Measurements from ENCODE around the gene HGF.
"Not testable (repeated sequence)": the region's sequence is repeated elsewhere in the genome, so short reads cannot be mapped to it uniquely, and the experiment has no call there.

Gene HGF

DNA sequence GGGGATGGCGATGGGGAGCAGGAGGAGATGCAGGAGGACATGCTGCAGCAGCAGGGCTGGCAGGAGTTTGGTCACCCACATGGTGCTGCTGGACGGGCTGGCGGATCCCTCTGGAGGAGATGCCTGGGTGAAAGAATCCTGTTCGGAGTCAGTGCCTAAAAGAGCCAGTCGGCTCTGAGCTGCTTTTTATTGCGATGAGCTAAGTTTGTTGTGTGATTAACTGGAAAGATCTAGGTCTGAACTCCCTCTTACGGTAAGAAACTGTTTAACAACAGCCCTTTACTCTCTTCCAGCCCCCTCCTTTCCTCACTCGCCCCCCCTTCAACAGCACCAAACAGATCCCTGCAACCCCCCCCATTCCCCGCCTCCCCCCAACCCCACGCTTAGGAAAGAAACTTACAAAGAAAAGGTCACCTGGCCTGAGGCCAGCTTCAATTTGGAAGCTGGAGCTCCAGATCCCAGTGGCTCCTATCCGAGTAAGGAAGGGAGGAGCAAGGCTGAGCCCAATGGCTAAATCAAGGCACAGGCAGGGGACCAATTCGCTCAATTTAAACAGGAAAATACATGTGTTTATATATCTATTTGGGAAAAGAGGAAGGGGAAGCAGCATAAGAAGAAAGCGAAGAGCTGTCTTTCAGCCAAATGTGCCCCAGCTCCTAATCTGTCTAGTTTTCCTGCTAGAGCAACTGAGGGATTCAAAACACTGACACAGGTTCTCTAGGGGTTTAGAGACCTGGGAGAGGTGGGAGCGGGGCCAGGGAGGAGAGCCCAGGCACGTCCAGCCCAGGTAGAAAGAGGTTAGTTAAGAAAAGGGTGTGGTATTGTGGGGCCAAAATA is at the start of gene HGF:
TSS of gene HGF (minus strand) at position 157 of the 837 bp plus-strand sequence. CDS start at position 81, 76 bp downstream.
- no peak for DNase-seq

DNA sequence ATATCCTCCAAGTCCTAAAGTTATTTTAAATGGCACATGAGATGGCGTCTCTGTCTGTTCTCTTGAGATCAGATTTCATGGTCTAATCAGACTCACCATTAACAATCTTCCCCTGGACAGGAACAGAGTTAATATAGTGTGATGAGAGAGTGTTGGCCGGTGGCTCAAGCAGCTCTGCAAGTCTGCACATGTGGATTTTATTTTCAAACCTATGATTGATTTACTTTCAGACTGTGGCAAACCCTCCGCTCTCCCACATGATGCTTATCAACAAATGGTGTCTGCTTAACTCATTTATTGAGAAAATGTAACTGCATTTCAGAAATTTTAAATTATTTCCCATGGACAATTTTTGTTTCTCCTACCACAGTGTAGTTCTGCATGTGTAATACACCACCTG is 46.5 kb upstream of the HGF start:
- peak; percentile 27 for DNase-seq

- DNase-seq, result not testable (repeated sequence)
Observed at GRCh38 chr7:81812866-81813476, 43.1 kb upstream of the HGF start.

- no peak for DNase-seq
Observed at GRCh38 chr7:81811956-81812865, 42.4 kb upstream of the HGF start.

DNA sequence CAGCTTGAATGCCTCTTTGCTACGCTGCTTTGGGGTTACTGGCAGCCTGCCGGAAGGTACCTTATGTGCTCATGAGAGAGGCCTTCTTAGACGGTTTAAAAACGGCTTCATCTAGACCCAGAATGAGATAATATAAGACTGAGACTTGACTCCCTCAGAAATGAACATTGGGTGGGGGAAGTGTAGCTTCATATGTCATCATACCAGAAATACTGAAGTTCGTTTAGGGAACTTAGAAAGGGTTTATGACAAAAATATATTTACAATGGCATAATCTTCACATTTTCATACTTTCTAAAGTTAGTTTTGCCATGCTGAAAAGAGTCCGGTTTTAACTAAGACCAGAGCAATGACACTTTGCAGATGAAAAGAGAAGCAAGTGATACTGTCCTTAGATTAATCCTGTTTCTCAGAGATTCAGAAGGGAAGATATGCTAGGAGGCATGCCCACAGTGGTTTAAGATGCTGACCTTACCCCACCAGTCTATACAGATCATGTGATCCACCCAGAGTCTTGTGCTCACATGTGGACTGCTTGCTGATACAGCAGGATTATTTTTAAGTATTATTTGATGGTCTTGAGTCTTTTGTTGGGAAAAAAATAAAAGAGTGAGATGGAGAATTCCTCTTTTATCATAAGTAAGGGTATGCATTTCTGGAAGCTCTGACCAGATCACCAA is 40.8 kb upstream of the HGF start:
- no peak for DNase-seq

DNA sequence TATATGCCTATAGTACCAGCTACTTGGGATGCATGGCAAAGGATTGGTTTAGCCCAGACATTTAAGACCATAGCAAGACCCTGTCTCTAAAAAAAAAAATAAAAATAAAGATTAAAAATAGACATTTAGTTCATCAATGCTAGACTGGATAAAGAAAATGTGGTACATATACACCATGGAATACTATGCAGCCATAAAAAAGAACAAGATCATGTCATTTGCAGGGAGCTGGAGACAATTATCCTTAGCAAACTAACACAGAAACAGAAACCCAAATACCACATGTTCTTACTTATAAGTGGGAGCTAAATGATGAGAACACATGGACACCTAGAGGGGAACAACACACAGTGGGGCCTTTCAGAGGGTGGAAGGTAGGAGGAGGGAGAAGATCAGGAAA is 38.5 kb upstream of the HGF start:
- not testable (repeated sequence) for DNase-seq

GRCh38 chr7:81803267-81803666 is 33.4 kb upstream of the HGF start:
- DNase-seq, result no peak

DNA sequence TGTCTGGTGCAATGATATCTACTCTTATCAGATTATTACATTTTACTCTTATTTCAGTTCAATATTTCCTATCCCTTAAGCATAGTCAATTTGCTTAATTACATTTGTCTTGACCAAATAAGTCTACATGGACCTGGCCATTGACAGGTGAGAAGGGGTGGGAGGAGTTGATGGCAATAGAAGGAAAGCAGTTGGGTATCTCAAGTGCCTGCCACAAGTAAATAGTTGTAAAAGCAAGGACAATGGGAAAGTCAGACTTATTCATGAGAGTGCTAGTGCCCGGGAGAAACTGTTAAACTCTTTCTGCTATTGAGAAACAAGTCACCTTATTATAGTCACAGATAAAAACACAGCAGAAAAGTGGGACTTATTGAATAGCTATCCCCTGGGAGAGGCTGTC is 32.4 kb upstream of the HGF start:
- DNase-seq, result peak; percentile 22

DNA sequence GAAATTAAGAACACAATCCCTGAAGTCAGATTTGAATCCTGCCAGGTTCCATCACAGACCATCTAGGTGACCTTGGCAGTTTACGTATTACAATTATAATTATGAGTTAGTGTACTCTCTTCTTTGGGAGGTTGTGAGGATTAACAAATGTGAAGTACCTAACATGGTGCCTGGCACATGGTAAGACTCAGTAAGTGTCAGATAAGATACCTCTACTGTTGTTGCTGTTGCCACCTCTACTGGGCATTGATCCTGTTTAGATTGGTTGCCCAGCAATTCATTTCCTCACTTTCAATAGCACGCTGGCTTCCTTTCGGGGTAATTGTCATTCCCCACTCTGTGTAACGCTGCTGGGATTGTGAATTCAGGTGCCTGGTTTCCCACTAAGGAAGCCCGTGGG is 31.7 kb upstream of the HGF start:
- DNase-seq, result no peak

GRCh38 chr7:81791568-81792518 is 22.0 kb upstream of the HGF start:
- DNase-seq, result no peak

DNA sequence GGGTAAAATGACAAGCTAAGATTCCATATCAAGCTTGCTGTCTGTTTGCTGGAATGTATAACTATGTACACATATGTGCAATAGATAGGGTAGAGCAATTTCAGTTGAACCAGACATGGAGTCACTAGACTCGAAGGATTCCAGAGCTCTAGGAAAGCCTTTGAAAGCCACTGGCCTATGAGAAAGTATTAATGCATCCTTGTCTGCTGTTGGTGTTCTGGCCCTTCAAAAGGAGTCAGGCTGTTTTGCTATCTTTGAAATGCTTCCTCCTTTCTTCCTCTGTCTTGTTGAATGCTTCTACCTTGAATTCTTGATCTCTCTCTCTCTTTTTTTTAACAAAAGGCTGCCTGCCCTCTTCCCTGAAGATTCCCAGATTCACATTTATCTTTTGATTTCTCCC is 20.8 kb upstream of the HGF start:
- DNase-seq, result no peak

- no peak for DNase-seq
Observed at GRCh38 chr7:81790120-81790500, 20.3 kb upstream of the HGF start.

DNA sequence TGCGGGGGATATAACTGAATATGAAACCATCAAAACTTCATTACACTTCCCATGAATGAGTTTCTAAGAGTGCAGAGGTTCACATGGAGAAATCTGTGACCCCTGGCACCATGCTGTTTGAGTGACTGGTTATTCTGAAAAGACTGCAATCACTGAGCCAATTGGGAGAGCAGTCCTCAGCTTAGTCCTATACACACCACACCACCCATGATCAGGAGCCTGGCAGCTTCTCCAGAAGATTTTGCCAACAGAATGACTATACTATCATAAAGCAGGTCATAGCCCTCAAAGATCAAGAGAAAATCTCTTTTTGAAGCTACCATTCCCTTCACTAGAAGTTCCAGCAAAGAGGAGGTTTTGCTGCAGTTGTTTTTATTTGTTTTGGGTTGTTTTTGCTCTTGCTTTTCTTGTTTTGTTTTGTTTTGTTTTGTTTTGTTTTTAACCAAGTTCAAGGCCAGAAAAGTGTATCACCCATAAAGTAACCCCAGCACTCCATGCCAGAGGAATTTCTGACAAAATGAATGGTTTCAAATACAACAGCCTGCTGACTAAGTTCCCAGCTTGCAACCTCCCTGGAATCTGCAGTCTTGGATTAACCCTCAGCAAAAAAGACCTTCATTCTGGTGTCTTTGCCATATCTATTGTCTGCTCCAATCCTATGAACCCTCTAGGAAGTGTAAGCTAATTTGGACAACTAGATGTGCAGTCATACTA is 19.7 kb upstream of the HGF start:
- DNase-seq, result no peak

- no peak for DNase-seq
Observed at GRCh38 chr7:81788246-81788645, 18.4 kb upstream of the HGF start.

GRCh38 chr7:81783818-81784217 is 14.0 kb upstream of the HGF start:
- DNase-seq, result no peak

GRCh38 chr7:81780914-81781693 is 11.3 kb upstream of the HGF start:
- no peak for DNase-seq

GRCh38 chr7:81779706-81780105 is 9.9 kb upstream of the HGF start:
- DNase-seq, result no peak

- DNase-seq, result no peak
Observed at GRCh38 chr7:81777697-81778096, 7.8 kb upstream of the HGF start.

- no peak for DNase-seq
Observed at GRCh38 chr7:81776948-81777630, 7.2 kb upstream of the HGF start.

DNA sequence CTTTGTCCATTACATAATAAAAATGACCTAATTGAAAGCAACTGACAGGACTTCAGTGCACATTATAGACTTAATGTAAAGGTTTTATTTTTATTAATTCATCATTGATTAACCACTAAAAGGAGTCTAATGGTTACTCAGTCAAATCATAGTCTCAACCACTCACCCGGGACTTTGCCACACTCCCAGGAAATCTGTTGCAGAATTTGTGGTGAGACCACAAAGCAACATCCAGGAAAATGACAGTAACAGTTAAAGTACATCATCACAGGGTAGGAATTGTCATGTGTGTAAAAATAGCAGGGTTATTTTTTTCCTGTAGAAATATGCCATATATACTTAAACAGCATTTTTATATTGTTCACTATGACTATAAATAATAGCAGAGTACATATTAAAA is 6.3 kb upstream of the HGF start:
- no peak for DNase-seq
